ENCODE measurements around the gene TADA1.

TADA1 gene

DNA sequence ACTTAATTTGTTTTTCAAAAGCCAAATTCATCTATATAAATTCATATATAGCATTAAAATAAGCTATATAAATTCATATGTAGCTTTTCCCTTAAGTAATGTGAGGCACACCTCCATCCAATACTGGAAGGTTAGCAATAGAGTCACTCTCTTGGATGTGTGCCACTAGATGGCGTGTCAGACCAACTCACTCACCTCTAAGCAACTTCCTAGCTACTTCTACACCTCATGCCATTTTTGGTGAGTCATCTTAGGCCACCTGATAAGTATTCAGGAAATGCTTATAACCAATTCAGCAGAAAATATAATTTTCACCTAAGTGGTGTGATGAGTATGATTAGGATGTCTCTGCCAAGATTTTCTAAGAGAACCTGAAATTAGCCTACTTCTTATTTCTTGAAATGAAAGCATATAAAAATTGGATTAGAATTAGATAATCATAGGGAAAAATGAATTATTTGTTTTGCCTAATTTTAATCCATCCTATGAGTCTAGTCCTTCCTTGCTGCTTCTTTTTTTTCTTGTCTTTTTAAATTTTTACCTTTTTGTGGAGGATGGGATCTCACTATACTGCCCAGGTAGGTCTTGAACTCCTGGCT is 34.4 kb upstream of the TADA1 start:
- Histone ChIP-seq H3K9me3 (ENCODE audit: control insufficient read depth in 5 of 5, low read length in 5 of 5) (peaks cover 0 to 3% (median 0%) of the 10 kb centered on the region in 5 donors), H3K4me1 (ENCODE audit: control insufficient read depth in 5 of 5, insufficient read depth in 5 of 5, low read length in 5 of 5) (no peaks in the 10 kb centered on the region), H3K4me3 (ENCODE audit: low read depth in 1 of 5, low read length in 5 of 5) (no peak overlapping the region)

DNA sequence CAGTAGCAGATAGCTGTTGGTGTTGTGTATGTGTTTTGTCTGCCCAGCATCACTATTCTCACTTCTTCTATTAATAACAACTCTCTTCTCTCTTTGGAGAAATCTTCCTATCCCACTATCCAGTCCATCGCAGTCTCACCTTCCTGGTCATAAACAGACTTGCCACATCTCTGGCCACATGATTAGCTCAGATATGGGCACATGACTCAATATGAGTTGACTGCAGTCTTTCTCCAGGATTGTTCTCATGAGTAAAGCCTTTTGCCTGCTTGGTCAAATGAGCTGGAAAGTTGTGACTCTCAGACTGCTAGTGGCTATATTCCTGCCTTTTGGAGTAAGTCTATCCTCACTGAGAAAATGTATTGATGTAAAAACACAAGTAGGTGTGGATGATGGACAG is 32.9 kb upstream of the TADA1 start:
- Histone ChIP-seq H3K9me3 (ENCODE audit: control insufficient read depth in 5 of 5, low read length in 5 of 5) (peaks cover 0 to 3% (median 0%) of the 10 kb centered on the region in 5 donors), H3K27ac (ENCODE audit: low read depth, low read length) (no peak overlapping the region), H3K27me3 (ENCODE audit: control insufficient read depth in 5 of 5, insufficient read depth in 4 of 5, low read length in 5 of 5) (peaks cover 0 to 3% (median 0%) of the 10 kb centered on the region in 5 donors), H3K4me1 (ENCODE audit: control insufficient read depth in 5 of 5, insufficient read depth in 5 of 5, low read length in 5 of 5) (no peaks in the 10 kb centered on the region), H3K36me3 (ENCODE audit: control insufficient read depth in 5 of 5, insufficient read depth in 5 of 5, low read length in 5 of 5) (no peaks in the 10 kb centered on the region), H3K9ac (ENCODE audit: low read length in 5 of 5) (no peak overlapping the region), H3K4me3 (ENCODE audit: low read depth in 1 of 5, low read length in 5 of 5) (no peak overlapping the region)

More for the DNA sequence above, 34.4 kb upstream of the TADA1 start:
- Histone ChIP-seq H3K27ac (ENCODE audit: low read depth, low read length) (no peak overlapping the region), H3K36me3 (ENCODE audit: control insufficient read depth in 5 of 5, insufficient read depth in 5 of 5, low read length in 5 of 5) (no peaks in the 10 kb centered on the region), H3K9ac (ENCODE audit: low read length in 5 of 5) (no peak overlapping the region), H3K27me3 (ENCODE audit: control insufficient read depth in 5 of 5, insufficient read depth in 4 of 5, low read length in 5 of 5) (peaks cover 0 to 3% (median 0%) of the 10 kb centered on the region in 5 donors)

DNA sequence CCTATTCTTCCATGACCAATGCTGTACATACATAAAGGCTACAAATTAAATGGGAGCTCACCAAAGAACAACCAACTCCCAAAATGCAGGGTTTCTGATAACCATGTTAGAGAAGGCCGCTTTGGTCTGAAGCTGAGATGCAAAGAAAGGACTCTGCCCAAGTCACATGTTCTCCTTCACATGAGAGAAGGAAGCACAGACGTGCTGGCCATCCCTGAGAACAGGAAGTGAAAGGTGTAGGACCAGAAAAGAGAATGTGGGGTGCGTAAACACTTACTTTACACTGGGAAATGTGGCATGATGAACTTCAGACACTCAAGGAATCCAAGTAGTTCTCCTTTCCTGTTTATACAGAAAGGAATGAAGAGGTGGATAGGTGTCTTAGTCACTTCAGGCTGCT is 31.7 kb upstream of the TADA1 start:
- Histone ChIP-seq H3K27me3 (ENCODE audit: control insufficient read depth in 5 of 5, insufficient read depth in 4 of 5, low read length in 5 of 5) (peaks cover 0 to 3% (median 0%) of the 10 kb centered on the region in 5 donors), H3K4me1 (ENCODE audit: control insufficient read depth in 5 of 5, insufficient read depth in 5 of 5, low read length in 5 of 5) (no peaks in the 10 kb centered on the region), H3K36me3 (ENCODE audit: control insufficient read depth in 5 of 5, insufficient read depth in 5 of 5, low read length in 5 of 5) (no peaks in the 10 kb centered on the region), H3K9ac (ENCODE audit: low read length in 5 of 5) (no peak overlapping the region), H3K4me3 (ENCODE audit: low read depth in 1 of 5, low read length in 5 of 5) (no peak overlapping the region), H3K27ac (ENCODE audit: low read depth, low read length) (no peak overlapping the region), H3K9me3 (ENCODE audit: control insufficient read depth in 5 of 5, low read length in 5 of 5) (peaks cover 0 to 3% (median 0%) of the 10 kb centered on the region in 5 donors)

DNA sequence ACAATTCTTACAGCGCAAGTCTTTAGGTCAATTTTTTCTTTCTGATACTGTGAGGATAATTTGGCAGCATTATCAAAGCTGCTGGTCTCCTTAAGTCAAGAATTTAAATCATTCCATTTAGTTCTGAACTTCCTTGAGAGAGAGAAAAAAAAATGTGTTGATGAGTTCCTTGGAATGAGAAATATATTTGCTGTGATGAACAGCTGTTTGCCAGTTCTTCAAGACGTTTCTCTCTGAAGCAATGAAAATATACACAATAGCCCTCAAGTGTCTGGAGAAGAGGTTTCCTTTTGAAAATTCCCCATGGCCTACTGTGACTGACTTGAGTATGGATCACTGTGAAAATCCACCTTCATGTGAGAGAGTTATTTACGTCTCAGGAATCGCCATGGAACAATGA is 31.0 kb upstream of the TADA1 start:
- H3K9me3 ChIP-seq (ENCODE audit: control insufficient read depth in 5 of 5, low read length in 5 of 5) = peaks cover 0 to 3% (median 0%) of the 10 kb centered on the region in 5 donors
- no peak overlapping the region for H3K27ac ChIP-seq (ENCODE audit: low read depth, low read length)
- no peak overlapping the region for H3K4me3 ChIP-seq (ENCODE audit: low read depth in 1 of 5, low read length in 5 of 5)
- no peaks in the 10 kb centered on the region for H3K36me3 ChIP-seq (ENCODE audit: control insufficient read depth in 5 of 5, insufficient read depth in 5 of 5, low read length in 5 of 5)
- peaks cover 0 to 3% (median 0%) of the 10 kb centered on the region in 5 donors for H3K27me3 ChIP-seq (ENCODE audit: control insufficient read depth in 5 of 5, insufficient read depth in 4 of 5, low read length in 5 of 5)
- H3K9ac ChIP-seq (ENCODE audit: low read length in 5 of 5) = no peak overlapping the region
- no peaks in the 10 kb centered on the region for H3K4me1 ChIP-seq (ENCODE audit: control insufficient read depth in 5 of 5, insufficient read depth in 5 of 5, low read length in 5 of 5)

DNA sequence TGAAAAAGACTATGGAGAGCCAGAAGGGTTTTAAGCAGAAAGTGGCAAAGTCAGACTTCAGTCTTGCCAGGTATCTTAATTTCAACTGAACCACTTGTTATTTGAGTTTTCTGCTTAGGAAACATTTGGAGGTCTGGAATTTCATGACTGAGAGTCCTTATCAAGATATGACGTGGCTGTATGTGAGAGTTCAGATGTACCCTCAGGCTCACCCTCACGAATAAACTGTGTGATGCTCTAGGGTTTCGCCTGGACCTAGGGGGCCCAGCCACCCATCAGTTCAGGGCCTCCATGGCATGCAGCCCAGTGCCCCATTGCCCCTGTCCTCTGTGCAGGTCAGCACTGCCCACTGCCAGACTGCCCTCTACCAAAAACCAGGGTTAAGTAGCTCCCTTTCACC is 30.6 kb upstream of the TADA1 start:
- no peaks in the 10 kb centered on the region for H3K36me3 ChIP-seq (ENCODE audit: control insufficient read depth in 5 of 5, insufficient read depth in 5 of 5, low read length in 5 of 5)
- peaks cover 0 to under 1% (median 0%) of the 10 kb centered on the region in 5 donors for H3K4me1 ChIP-seq (ENCODE audit: control insufficient read depth in 5 of 5, insufficient read depth in 5 of 5, low read length in 5 of 5)
- H3K4me3 ChIP-seq (ENCODE audit: low read depth in 1 of 5, low read length in 5 of 5) = no peak overlapping the region
- peaks cover 0 to 2% (median 0%) of the 10 kb centered on the region in 5 donors for H3K9me3 ChIP-seq (ENCODE audit: control insufficient read depth in 5 of 5, low read length in 5 of 5)
- peaks cover 0 to 3% (median 0%) of the 10 kb centered on the region in 5 donors for H3K27me3 ChIP-seq (ENCODE audit: control insufficient read depth in 5 of 5, insufficient read depth in 4 of 5, low read length in 5 of 5)
- no peak overlapping the region for H3K27ac ChIP-seq (ENCODE audit: low read depth, low read length)
- no peak overlapping the region for H3K9ac ChIP-seq (ENCODE audit: low read length in 5 of 5)

DNA sequence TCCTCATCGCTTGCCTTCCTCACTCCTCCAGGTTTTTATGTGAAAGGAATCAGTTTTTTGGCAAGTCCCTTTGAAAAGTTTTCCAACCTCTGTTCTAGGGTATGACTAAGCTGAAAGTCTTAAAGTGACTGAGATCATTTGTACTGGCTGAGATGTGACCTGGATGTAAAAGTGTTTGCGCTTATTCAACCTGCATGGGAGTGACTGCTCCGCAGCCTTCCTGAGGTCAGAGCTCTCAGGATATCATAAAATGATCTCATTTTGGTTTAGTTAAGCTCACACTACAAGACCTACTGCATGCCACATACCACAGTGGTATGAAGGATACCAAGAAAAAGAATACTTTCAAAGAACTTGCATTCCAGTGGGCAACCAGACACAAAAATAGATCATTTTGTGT is 29.8 kb upstream of the TADA1 start:
- Histone ChIP-seq H3K9me3 (ENCODE audit: control insufficient read depth in 5 of 5, low read length in 5 of 5) (no peaks in the 10 kb centered on the region), H3K27ac (ENCODE audit: low read depth, low read length) (no peak overlapping the region)

DNA sequence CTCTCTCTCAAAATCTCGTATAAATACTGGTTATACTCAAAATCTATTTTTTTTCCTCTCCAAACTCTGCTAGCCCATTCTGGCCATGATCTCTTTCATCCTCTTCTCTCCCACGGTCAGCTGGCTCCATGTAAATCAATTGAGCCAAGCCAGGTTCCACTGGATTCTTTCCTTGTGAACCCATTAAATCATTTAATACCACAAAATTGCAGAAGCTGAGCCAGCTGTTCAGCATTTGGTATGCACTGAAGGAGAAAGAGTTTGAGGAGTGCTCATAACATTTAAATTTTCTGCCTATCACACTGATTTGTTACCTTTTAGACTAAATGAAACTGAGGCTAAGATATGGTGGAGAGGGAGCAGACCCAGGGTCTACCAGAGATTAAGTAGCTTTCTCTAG is 29.1 kb upstream of the TADA1 start:
- H3K36me3 ChIP-seq (ENCODE audit: control insufficient read depth in 5 of 5, insufficient read depth in 5 of 5, low read length in 5 of 5) = no peaks in the 10 kb centered on the region
- no peaks in the 10 kb centered on the region for H3K9me3 ChIP-seq (ENCODE audit: control insufficient read depth in 5 of 5, low read length in 5 of 5)
- no peak overlapping the region for H3K9ac ChIP-seq (ENCODE audit: low read length in 5 of 5)
- H3K4me3 ChIP-seq (ENCODE audit: low read depth in 1 of 5, low read length in 5 of 5) = no peak overlapping the region
- peaks cover 0 to 3% (median 0%) of the 10 kb centered on the region in 5 donors for H3K27me3 ChIP-seq (ENCODE audit: control insufficient read depth in 5 of 5, insufficient read depth in 4 of 5, low read length in 5 of 5)
- no peak overlapping the region for H3K27ac ChIP-seq (ENCODE audit: low read depth, low read length)
- H3K4me1 ChIP-seq (ENCODE audit: control insufficient read depth in 5 of 5, insufficient read depth in 5 of 5, low read length in 5 of 5) = peaks cover 0 to 6% (median 0%) of the 10 kb centered on the region in 5 donors

More for the DNA sequence above, 29.8 kb upstream of the TADA1 start:
- Histone ChIP-seq H3K9ac (ENCODE audit: low read length in 5 of 5) (no peak overlapping the region), H3K27me3 (ENCODE audit: control insufficient read depth in 5 of 5, insufficient read depth in 4 of 5, low read length in 5 of 5) (peaks cover 0 to 3% (median 0%) of the 10 kb centered on the region in 5 donors), H3K36me3 (ENCODE audit: control insufficient read depth in 5 of 5, insufficient read depth in 5 of 5, low read length in 5 of 5) (no peaks in the 10 kb centered on the region), H3K4me3 (ENCODE audit: low read depth in 1 of 5, low read length in 5 of 5) (no peak overlapping the region), H3K4me1 (ENCODE audit: control insufficient read depth in 5 of 5, insufficient read depth in 5 of 5, low read length in 5 of 5) (peaks cover 0 to 6% (median 0%) of the 10 kb centered on the region in 5 donors)

DNA sequence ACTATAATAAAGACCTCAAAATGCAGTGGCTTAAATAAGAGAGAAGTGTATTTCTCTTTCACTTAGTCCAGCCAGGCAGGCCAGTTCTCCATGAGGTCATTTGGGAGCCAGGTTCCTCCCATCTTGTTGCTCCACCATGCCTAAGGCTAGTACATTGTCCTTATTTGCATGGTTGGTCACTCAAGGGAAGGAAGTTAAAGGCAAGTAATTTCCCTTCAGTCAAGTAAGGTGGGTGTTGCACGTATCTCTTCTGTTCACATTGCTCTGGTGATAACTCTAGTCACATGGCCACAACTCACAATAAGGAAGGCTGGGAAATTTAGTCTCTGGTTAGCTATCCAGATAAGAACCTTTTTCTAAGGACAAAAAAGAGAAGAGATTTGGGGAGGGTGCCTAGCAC is 27.2 kb upstream of the TADA1 start:
- Histone ChIP-seq H3K9me3 (ENCODE audit: control insufficient read depth in 5 of 5, low read length in 5 of 5) (no peaks in the 10 kb centered on the region), H3K4me1 (ENCODE audit: control insufficient read depth in 5 of 5, insufficient read depth in 5 of 5, low read length in 5 of 5) (peaks cover 0 to 6% (median 0%) of the 10 kb centered on the region in 5 donors), H3K4me3 (ENCODE audit: low read depth in 1 of 5, low read length in 5 of 5) (no peak overlapping the region), H3K27me3 (ENCODE audit: control insufficient read depth in 5 of 5, insufficient read depth in 4 of 5, low read length in 5 of 5) (no peaks in the 10 kb centered on the region), H3K9ac (ENCODE audit: low read length in 5 of 5) (no peak overlapping the region), H3K36me3 (ENCODE audit: control insufficient read depth in 5 of 5, insufficient read depth in 5 of 5, low read length in 5 of 5) (no peaks in the 10 kb centered on the region), H3K27ac (ENCODE audit: low read depth, low read length) (no peak overlapping the region)

DNA sequence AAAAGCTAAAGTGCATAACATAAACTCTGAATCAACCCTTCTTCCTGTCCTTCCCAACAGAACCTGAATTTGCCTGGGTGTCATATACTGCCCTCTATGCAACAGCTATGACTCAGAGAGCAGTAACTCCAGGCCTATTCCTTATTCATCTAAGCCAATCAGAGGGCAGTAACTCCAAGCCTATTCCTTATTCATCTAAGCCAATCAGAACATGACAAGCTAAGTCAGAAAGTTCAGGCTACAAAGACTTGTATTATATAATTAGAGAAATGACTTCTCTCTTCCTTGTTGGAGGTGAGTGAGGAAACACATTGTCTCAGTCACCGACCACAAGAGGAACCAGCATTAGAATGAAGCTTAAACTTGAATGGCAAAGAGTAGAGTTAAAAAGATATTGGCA is 26.2 kb upstream of the TADA1 start:
- H3K27me3 ChIP-seq (ENCODE audit: control insufficient read depth in 5 of 5, insufficient read depth in 4 of 5, low read length in 5 of 5) = no peaks in the 10 kb centered on the region
- H3K27ac ChIP-seq (ENCODE audit: low read depth, low read length) = no peak overlapping the region
- H3K9ac ChIP-seq (ENCODE audit: low read length in 5 of 5) = no peak overlapping the region
- peaks cover 0 to 7% (median 0%) of the 10 kb centered on the region in 5 donors for H3K9me3 ChIP-seq (ENCODE audit: control insufficient read depth in 5 of 5, low read length in 5 of 5)
- H3K36me3 ChIP-seq (ENCODE audit: control insufficient read depth in 5 of 5, insufficient read depth in 5 of 5, low read length in 5 of 5) = no peaks in the 10 kb centered on the region
- H3K4me3 ChIP-seq (ENCODE audit: low read depth in 1 of 5, low read length in 5 of 5) = no peak overlapping the region
- H3K4me1 ChIP-seq (ENCODE audit: control insufficient read depth in 5 of 5, insufficient read depth in 5 of 5, low read length in 5 of 5) = peaks cover 0 to 6% (median 0%) of the 10 kb centered on the region in 5 donors

DNA sequence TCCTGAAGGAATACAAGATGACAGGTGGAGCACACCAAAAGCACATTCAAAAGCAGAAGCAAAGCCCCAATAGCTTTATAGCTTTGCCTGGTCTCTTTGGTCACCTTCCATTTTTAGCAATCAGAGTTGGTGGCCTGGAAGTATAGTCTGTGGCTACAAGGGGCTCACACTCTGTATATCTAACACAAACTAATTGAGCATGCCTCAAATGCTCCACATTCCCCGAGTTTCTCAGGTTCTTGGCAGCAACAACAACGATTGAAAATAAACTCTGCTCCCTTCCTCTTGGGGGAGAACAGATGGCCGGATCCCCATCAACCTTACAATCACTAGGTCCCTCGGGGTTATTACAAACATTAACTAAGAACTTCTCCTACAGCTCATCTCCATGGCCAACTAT is 24.9 kb upstream of the TADA1 start:
- Histone ChIP-seq H3K9me3 (ENCODE audit: control insufficient read depth in 5 of 5, low read length in 5 of 5) (peaks cover 0 to 11% (median 0%) of the 10 kb centered on the region in 5 donors), H3K4me1 (ENCODE audit: control insufficient read depth in 5 of 5, insufficient read depth in 5 of 5, low read length in 5 of 5) (peaks cover 0 to 6% (median 0%) of the 10 kb centered on the region in 5 donors), H3K36me3 (ENCODE audit: control insufficient read depth in 5 of 5, insufficient read depth in 5 of 5, low read length in 5 of 5) (no peaks in the 10 kb centered on the region), H3K9ac (ENCODE audit: low read length in 5 of 5) (no peak overlapping the region), H3K27me3 (ENCODE audit: control insufficient read depth in 5 of 5, insufficient read depth in 4 of 5, low read length in 5 of 5) (no peaks in the 10 kb centered on the region), H3K4me3 (ENCODE audit: low read depth in 1 of 5, low read length in 5 of 5) (no peak overlapping the region), H3K27ac (ENCODE audit: low read depth, low read length) (no peak overlapping the region)

Data from subcutaneous abdominal adipose tissue (tissue), 5 donors.